Loucy (cell line): ENCODE results near the gene RAD23B.

Experiments used
- H2AFZ ChIP-seq: fragments of 200-600 bp; sonication (generic); 2 replicates; pipeline ENCODE4 v1.6.0; 2016; ENCODE audit warnings: antibody characterized with exemption, mild to moderate bottlenecking, low read length, moderate library complexity
- H3F3A ChIP-seq: fragments of 200-600 bp; 2 replicates; pipeline ENCODE4 v1.6.0; 2016; ENCODE audit warnings: antibody characterized with exemption, low read depth, mild to moderate bottlenecking
- H3K27me3 ChIP-seq: fragments of 200-600 bp; sonication (generic); 2 replicates; pipeline ENCODE4 v1.6.1; 2014; ENCODE audit warnings: low read length, mild to moderate bottlenecking; ENCODE audit not compliant: insufficient read depth, poor library complexity, severe bottlenecking
- H3K36me3 ChIP-seq: fragments of 200-600 bp; sonication (generic); 2 replicates; pipeline ENCODE4 v1.6.1; 2016; ENCODE audit warnings: low read length; ENCODE audit not compliant: insufficient read depth
- H3K4me1 ChIP-seq: fragments of 200-600 bp; sonication (generic); 2 replicates; pipeline ENCODE4 v1.5.1; 2014; ENCODE audit warnings: low read length, mild to moderate bottlenecking; ENCODE audit not compliant: insufficient read depth, poor library complexity, severe bottlenecking
- H3K4me2 ChIP-seq: fragments of 200-600 bp; sonication (generic); 2 replicates; pipeline ENCODE4 v1.6.0; 2014; ENCODE audit warnings: antibody characterized with exemption, low read length, low read depth, mild to moderate bottlenecking; ENCODE audit not compliant: poor library complexity, severe bottlenecking
- H3K4me3 ChIP-seq: fragments of 200-600 bp; sonication (generic); 2 replicates; pipeline ENCODE4 v1.5.1; 2014; ENCODE audit warnings: low read length, mild to moderate bottlenecking, mixed read lengths; ENCODE audit not compliant: poor library complexity, severe bottlenecking
- H3K79me2 ChIP-seq: fragments of 200-600 bp; sonication (generic); 2 replicates; pipeline ENCODE4 v1.6.1; 2014; ENCODE audit warnings: low read length; ENCODE audit not compliant: insufficient read depth
- H3K9ac ChIP-seq: fragments of 200-600 bp; sonication (generic); 2 replicates; pipeline ENCODE4 v1.6.0; 2014; ENCODE audit warnings: mild to moderate bottlenecking, low read depth, low read length, moderate library complexity; ENCODE audit not compliant: poor library complexity, severe bottlenecking
- H3K9me2 ChIP-seq: fragments of 200-600 bp; sonication (generic); replicated peaks from 2 replicates; pipeline ENCODE4 v1.6.1; 2016; ENCODE audit warnings: low read depth, low read length, mixed read lengths
- H3K9me3 ChIP-seq: fragments of 200-600 bp; sonication (generic); 2 replicates; pipeline ENCODE4 v1.6.1; 2014; ENCODE audit warnings: mild to moderate bottlenecking, antibody characterized with exemption, low read length, low read depth; ENCODE audit not compliant: insufficient read depth
- H4K20me1 ChIP-seq: fragments of 200-600 bp; sonication (generic); 2 replicates; pipeline ENCODE4 v1.6.0; 2014; ENCODE audit warnings: antibody characterized with exemption, low read length, mild to moderate bottlenecking; ENCODE audit not compliant: insufficient read depth, poor library complexity, severe bottlenecking
- EZH2phosphoT487 ChIP-seq: fragments of 200-600 bp; IDR thresholded peaks from 2 replicates; pipeline ENCODE4 v1.6.1; 2018; ENCODE audit warnings: antibody characterized with exemption, mild to moderate bottlenecking, moderate library complexity, borderline replicate concordance
- TF ChIP-seq, protein P1 (sequence below): fragments of 200-600 bp; sonication (generic); conservative IDR thresholded peaks from 2 replicates; pipeline ENCODE4 v1.5.1; 2014; ENCODE audit warnings: mild to moderate bottlenecking, antibody characterized with exemption, low read length

Gene RAD23B

DNA sequence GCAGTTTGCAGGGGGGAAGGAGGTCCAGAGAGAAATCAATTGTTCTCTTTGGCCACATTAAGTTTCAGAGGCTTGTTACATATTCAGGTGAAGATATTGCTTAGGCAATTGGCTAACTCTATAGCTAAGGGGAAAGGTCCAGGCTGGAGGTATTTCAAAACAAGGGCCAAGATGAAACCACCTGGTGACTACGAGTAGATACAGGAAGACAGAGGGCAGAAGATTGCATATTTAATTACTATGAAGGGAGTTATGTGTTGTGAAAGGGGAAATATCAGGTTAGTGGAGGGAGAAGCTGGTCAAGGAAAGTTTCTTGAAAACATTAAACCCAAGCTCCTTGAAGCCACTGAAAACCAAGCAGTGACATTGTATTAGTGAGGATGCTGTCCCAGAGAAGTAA lies 1.9 kb upstream of the RAD23B start:
- Histone ChIP-seq H3K4me3 (no peak overlapping the region), H3K36me3 (no peaks in the 10 kb centered on the region), H3K79me2 (peaks cover 30% of the 10 kb centered on the region), H3K9me3 (no peaks in the 10 kb centered on the region), H3K4me2 (no peak overlapping the region), H3F3A (no peaks in the 10 kb centered on the region), H2AFZ (no peak overlapping the region), H3K9me2 (no peaks in the 10 kb centered on the region), H3K9ac (no peak overlapping the region), H3K27me3 (no peaks in the 10 kb centered on the region), H3K4me1 (peaks cover 27% of the 10 kb centered on the region), H4K20me1 (peaks cover 29% of the 10 kb centered on the region)
- TF ChIP-seq, protein P1, sequence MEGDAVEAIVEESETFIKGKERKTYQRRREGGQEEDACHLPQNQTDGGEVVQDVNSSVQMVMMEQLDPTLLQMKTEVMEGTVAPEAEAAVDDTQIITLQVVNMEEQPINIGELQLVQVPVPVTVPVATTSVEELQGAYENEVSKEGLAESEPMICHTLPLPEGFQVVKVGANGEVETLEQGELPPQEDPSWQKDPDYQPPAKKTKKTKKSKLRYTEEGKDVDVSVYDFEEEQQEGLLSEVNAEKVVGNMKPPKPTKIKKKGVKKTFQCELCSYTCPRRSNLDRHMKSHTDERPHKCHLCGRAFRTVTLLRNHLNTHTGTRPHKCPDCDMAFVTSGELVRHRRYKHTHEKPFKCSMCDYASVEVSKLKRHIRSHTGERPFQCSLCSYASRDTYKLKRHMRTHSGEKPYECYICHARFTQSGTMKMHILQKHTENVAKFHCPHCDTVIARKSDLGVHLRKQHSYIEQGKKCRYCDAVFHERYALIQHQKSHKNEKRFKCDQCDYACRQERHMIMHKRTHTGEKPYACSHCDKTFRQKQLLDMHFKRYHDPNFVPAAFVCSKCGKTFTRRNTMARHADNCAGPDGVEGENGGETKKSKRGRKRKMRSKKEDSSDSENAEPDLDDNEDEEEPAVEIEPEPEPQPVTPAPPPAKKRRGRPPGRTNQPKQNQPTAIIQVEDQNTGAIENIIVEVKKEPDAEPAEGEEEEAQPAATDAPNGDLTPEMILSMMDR = no peak
- TF ChIP-seq EZH2phosphoT487 = no peak

- Histone ChIP-seq H3K4me1 (peaks cover 34% of the 10 kb centered on the region), H3K36me3 (no peaks in the 10 kb centered on the region)
- TF ChIP-seq EZH2phosphoT487 = no peak
- TF ChIP-seq, protein P1 = no peak
Measured at GRCh38 chr9:107281922-107282667, 984 bp upstream of the RAD23B start.

GRCh38 chr9:107283623-107284616 lies 841 bp downstream of the RAD23B start:
- Histone ChIP-seq H3K79me2 (peaks cover 58% of the 10 kb centered on the region), H3K27me3 (no peaks in the 10 kb centered on the region), H3K9me2 (no peaks in the 10 kb centered on the region), H3K4me1 (peaks cover 48% of the 10 kb centered on the region), H2AFZ (peak overlapping the region; percentile 91; the same call in 1 of the 2 replicates), H3K9me3 (no peaks in the 10 kb centered on the region), H3K4me3 (peak overlapping the region; percentile 93), H3K4me2 (peak overlapping the region; percentile 99), H3K9ac (peak overlapping the region; percentile 83), H3F3A (no peaks in the 10 kb centered on the region), H3K36me3 (no peaks in the 10 kb centered on the region), H4K20me1 (peaks cover 56% of the 10 kb centered on the region)
- TF ChIP-seq, protein P1 = no peak
- no peak for TF ChIP-seq EZH2phosphoT487

More at GRCh38 chr9:107281922-107282667, 984 bp upstream of the RAD23B start:
- Histone ChIP-seq H3K9ac (peak overlapping the region; percentile 75), H3K9me3 (no peaks in the 10 kb centered on the region), H2AFZ (peak overlapping the region; percentile 91), H3K4me2 (peak overlapping the region; percentile 74), H3K4me3 (peak overlapping the region; percentile 93), H3K79me2 (peaks cover 39% of the 10 kb centered on the region), H3K27me3 (no peaks in the 10 kb centered on the region), H3K9me2 (no peaks in the 10 kb centered on the region), H3F3A (no peaks in the 10 kb centered on the region), H4K20me1 (peaks cover 38% of the 10 kb centered on the region)
